GM23338 (cell line): ENCODE measurements around the gene MFAP3L.
"Not testable (repeated sequence)": the region's sequence is repeated elsewhere in the genome, so short reads cannot be mapped to it uniquely, and the experiment has no call there.

Source experiments
- CREB1 ChIP-seq: fragments of 250-450 bp; sonication (Bioruptor Pico); IDR thresholded peaks from 2 replicates; pipeline ENCODE4 v1.5.0; 2020; ENCODE audit warnings: low read depth, mild to moderate bottlenecking, moderate library complexity
- CTCF ChIP-seq, 2 experiments: fragments of 200-600 bp in 1 of 2; sonication (generic) in 1 of 2; conservative IDR thresholded peaks; 2 replicates each; pipeline versions ENCODE4 v1.5.1 to v1.6.1; 2016 to 2017; ENCODE audit warnings: antibody characterized with exemption in 2 of 2, low read depth in 2 of 2, mild to moderate bottlenecking in 2 of 2, moderate library complexity in 1 of 2
- ETS1 ChIP-seq: IDR thresholded peaks from 2 replicates; pipeline ENCODE4 v1.6.1; 2016; ENCODE audit warnings: antibody characterized with exemption
- EZH2 ChIP-seq: fragments of 200-600 bp; sonication (generic); IDR thresholded peaks from one replicate; pipeline ENCODE4 v1.8.0; 2017; ENCODE audit warnings: antibody characterized with exemption, mild to moderate bottlenecking, low read depth; ENCODE audit not compliant: unreplicated experiment
- EZH2phosphoT487 ChIP-seq: fragments of 200-600 bp; sonication (generic); IDR thresholded peaks from one replicate; pipeline ENCODE4 v1.8.1; 2018; ENCODE audit warnings: antibody characterized with exemption; ENCODE audit not compliant: unreplicated experiment
- JUNB ChIP-seq: IDR thresholded peaks from one replicate; pipeline ENCODE4 v1.6.1; 2016; ENCODE audit warnings: antibody characterized with exemption; ENCODE audit not compliant: unreplicated experiment
- NANOG ChIP-seq: IDR thresholded peaks from 2 replicates; pipeline ENCODE4 v1.6.1; 2016; ENCODE audit warnings: antibody characterized with exemption, borderline replicate concordance
- POLR2AphosphoS5 ChIP-seq: IDR thresholded peaks from 2 replicates; pipeline ENCODE4 v1.6.1; 2016; ENCODE audit warnings: antibody characterized with exemption, low read depth
- REST ChIP-seq: IDR thresholded peaks from one replicate; pipeline ENCODE4 v1.6.1; 2018; ENCODE audit warnings: antibody characterized with exemption; ENCODE audit not compliant: unreplicated experiment
- STAT1 ChIP-seq: IDR thresholded peaks from one replicate; pipeline ENCODE4 v1.6.1; 2016; ENCODE audit warnings: antibody characterized with exemption; ENCODE audit not compliant: unreplicated experiment
- ZNF114 ChIP-seq: fragments of 250-450 bp; sonication (Bioruptor Pico); IDR thresholded peaks from 2 replicates; pipeline ENCODE4 v1.5.0; 2020; ENCODE audit warnings: mild to moderate bottlenecking, moderate library complexity
- ZNF331 ChIP-seq: fragments of 250-450 bp; sonication (Bioruptor Pico); IDR thresholded peaks from 2 replicates; pipeline ENCODE4 v1.5.0; 2020; ENCODE audit warnings: low read depth, mild to moderate bottlenecking, moderate library complexity

GRCh38 chr4:170046156-170046555 is 20.0 kb upstream of the MFAP3L start:
- not testable (repeated sequence) for TF ChIP-seq CTCF (conservative IDR thresholded peaks at IDR 0.05; ENCODE audit: low read depth in 2 of 2); EZH2; CREB1 (CRISPR knock-in tag); REST; NANOG; POLR2AphosphoS5; EZH2phosphoT487; ZNF331; JUNB; STAT1; ETS1; ZNF114 (CRISPR knock-in tag)
